BE2C (cell line): ENCODE measurements around the gene RNF212.

Experiments used
- DNase-seq: peaks from one replicate; pipeline ENCODE4 v3.0.0-alpha.2; 2020
- H3K27me3 ChIP-seq: fragments of 250-450 bp; sonication (Bioruptor Pico); 2 replicates; pipeline ENCODE4 v1.5.1; 2020; ENCODE audit warnings: mild to moderate bottlenecking
- H3K36me3 ChIP-seq: fragments of 250-450 bp; sonication (Bioruptor Pico); 2 replicates; pipeline ENCODE4 v1.5.1; 2020; ENCODE audit warnings: mild to moderate bottlenecking
- H3K4me1 ChIP-seq: fragments of 250-450 bp; sonication (Bioruptor Pico); 2 replicates; pipeline ENCODE4 v1.5.1; 2020
- H3K4me3 ChIP-seq: 2 replicates; pipeline ENCODE4 v1.5.1; 2011; ENCODE audit warnings: low read depth, low read length
- H3K9me3 ChIP-seq: fragments of 250-450 bp; sonication (Bioruptor Pico); 2 replicates; pipeline ENCODE4 v1.5.1; 2020
- TF ChIP-seq, protein P1 (sequence below): IDR thresholded peaks from 2 replicates; pipeline ENCODE4 v1.5.1; 2012; ENCODE audit warnings: mild to moderate bottlenecking, low read depth, low read length

Gene RNF212

DNA sequence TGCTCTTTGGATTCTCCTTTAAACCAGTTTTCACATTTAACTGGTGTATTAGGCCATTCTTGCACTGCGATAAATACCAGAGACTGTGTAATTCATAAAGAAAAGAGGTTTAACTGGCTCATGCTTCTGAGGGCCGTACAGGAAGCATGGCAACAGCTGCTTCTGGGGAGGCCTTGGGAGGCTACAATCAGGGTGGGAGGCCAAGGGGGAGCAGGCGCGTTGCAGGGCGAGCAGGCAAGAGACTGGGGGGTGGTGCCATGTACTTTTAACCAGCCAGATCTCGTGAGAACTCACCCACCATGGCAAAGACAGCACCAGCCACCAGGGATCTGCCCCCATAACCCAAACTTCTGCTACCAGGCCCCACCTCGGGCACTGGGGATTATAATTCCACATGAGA lies 38.1 kb downstream of the RNF212 start:
- TF ChIP-seq, protein P1, sequence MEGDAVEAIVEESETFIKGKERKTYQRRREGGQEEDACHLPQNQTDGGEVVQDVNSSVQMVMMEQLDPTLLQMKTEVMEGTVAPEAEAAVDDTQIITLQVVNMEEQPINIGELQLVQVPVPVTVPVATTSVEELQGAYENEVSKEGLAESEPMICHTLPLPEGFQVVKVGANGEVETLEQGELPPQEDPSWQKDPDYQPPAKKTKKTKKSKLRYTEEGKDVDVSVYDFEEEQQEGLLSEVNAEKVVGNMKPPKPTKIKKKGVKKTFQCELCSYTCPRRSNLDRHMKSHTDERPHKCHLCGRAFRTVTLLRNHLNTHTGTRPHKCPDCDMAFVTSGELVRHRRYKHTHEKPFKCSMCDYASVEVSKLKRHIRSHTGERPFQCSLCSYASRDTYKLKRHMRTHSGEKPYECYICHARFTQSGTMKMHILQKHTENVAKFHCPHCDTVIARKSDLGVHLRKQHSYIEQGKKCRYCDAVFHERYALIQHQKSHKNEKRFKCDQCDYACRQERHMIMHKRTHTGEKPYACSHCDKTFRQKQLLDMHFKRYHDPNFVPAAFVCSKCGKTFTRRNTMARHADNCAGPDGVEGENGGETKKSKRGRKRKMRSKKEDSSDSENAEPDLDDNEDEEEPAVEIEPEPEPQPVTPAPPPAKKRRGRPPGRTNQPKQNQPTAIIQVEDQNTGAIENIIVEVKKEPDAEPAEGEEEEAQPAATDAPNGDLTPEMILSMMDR: no peak
- no peaks in the 10 kb centered on the region for H3K36me3 ChIP-seq
- H3K9me3 ChIP-seq: no peaks in the 10 kb centered on the region
- DNase-seq: no peak
- H3K4me3 ChIP-seq: no peak overlapping the region
- no peaks in the 10 kb centered on the region for H3K4me1 ChIP-seq
- peaks cover 20% of the 10 kb centered on the region for H3K27me3 ChIP-seq

DNA sequence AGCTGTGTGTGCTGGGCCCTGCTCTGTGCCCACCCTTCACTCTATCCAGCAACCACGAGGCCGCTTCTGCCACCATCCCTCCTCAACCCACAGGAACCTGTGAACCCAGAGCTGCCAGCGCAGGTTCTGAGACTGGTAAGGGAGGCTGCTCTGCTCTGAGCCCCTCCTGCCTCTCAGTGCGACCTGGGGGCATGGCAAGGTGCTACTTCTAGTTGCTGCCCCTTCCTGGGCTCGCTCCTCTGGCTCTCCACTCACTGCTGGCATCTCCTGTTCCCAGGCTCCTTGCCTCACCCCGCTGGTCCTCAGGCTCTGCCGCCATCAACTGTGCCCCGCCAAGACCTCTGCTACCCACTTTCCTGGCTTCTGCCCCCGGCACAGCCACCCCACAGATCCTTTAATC lies 39.3 kb downstream of the RNF212 start:
- no peaks in the 10 kb centered on the region for H3K36me3 ChIP-seq
- H3K4me1 ChIP-seq: no peaks in the 10 kb centered on the region
- peaks cover 22% of the 10 kb centered on the region for H3K27me3 ChIP-seq
- TF ChIP-seq, protein P1: no peak
- H3K4me3 ChIP-seq: no peak overlapping the region
- no peaks in the 10 kb centered on the region for H3K9me3 ChIP-seq
- no peak for DNase-seq

GRCh38 chr4:1072830-1073446 lies 40.4 kb downstream of the RNF212 start:
- H3K4me3 ChIP-seq: no peak overlapping the region
- H3K27me3 ChIP-seq: peaks cover 18% of the 10 kb centered on the region
- peak; percentile 50 for DNase-seq
- H3K4me1 ChIP-seq: no peaks in the 10 kb centered on the region
- H3K36me3 ChIP-seq: no peaks in the 10 kb centered on the region
- TF ChIP-seq, protein P1: peak; percentile 80
- no peaks in the 10 kb centered on the region for H3K9me3 ChIP-seq

GRCh38 chr4:1069394-1069793 lies 44.0 kb downstream of the RNF212 start:
- H3K4me3 ChIP-seq: no peak overlapping the region
- peaks cover 21% of the 10 kb centered on the region for H3K27me3 ChIP-seq
- no peak for DNase-seq
- no peaks in the 10 kb centered on the region for H3K36me3 ChIP-seq
- TF ChIP-seq, protein P1: no peak
- no peaks in the 10 kb centered on the region for H3K9me3 ChIP-seq
- no peaks in the 10 kb centered on the region for H3K4me1 ChIP-seq

DNA sequence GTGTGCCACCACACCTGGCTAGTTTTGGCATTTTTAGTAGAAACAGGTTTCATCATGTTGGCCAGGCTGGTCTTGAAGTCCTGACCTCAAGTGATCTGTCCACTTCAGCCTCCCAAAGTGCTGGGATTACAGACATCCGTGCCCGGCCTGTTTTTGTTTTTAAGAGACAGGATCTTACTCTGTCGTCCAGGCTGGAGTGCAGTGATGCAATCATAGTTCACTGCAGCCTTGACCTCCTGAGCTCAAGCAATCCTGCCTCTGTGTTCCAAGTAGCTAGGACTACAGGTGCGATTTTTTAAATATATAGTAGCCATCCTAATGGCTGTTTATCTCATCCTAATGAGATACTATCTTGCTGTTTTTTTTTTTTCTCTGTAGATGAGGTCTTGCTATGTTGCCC lies 47.6 kb downstream of the RNF212 start:
- Histone ChIP-seq H3K4me3 (no peak overlapping the region), H3K27me3 (peaks cover 45% of the 10 kb centered on the region), H3K4me1 (no peaks in the 10 kb centered on the region), H3K9me3 (no peaks in the 10 kb centered on the region), H3K36me3 (no peaks in the 10 kb centered on the region)
- DNase-seq: no peak
- TF ChIP-seq, protein P1: no peak

DNA sequence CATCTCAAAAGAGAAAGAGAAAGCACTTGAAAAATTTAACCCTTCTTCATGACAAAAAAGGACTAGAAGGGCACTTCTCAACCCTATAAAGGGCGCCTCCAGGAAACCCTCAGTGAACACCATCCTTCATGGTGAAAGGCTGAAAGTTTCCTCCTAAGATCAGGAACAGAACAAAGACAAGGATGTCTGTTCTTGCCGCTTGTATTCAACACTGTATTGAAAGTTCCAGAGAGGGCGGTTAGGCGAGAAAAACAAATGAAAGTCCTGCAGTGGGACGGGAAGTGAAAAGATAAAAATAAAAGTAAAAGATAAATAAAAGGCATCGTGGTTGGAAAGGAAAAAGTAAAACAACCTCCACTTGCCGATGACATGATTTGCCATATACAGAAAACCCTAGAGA lies 50.9 kb downstream of the RNF212 start:
- TF ChIP-seq, protein P1: no peak
- Histone ChIP-seq H3K9me3 (no peaks in the 10 kb centered on the region), H3K27me3 (peaks cover 75% of the 10 kb centered on the region), H3K4me3 (no peak overlapping the region), H3K36me3 (no peaks in the 10 kb centered on the region), H3K4me1 (no peaks in the 10 kb centered on the region)
- no peak for DNase-seq
